Uterus (tissue), 4 donors: ENCODE data around the gene CDC25A. TPM values are rescaled to one million over a fixed set of nuclear protein-coding genes. Genes with fewer than 3 reads are reported as not detected.

Experiments
- DNase-seq, 2 donors: peaks; one replicate each; pipeline ENCODE4 v3.0.0-alpha.2; 2019 to 2020
- H3K27ac ChIP-seq, 2 donors: fragments of 200-600 bp; sonication (generic); 1 replicate in 1 of 2; 2 replicates in 1 of 2; pipeline ENCODE4 v1.5.1; 2016 to 2018
- H3K27me3 ChIP-seq, 2 donors: fragments of 200-600 bp; sonication (generic); one replicate each; pipeline ENCODE4 v1.5.1; 2018 to 2019; ENCODE audit warnings: control low read depth in 1 of 2
- H3K36me3 ChIP-seq, 2 donors: fragments of 200-600 bp; sonication (generic); one replicate each; pipeline ENCODE4 v1.5.1; 2019; ENCODE audit warnings: control low read depth in 1 of 2
- H3K4me1 ChIP-seq, 2 donors: fragments of 200-600 bp; sonication (generic); one replicate each; pipeline ENCODE4 v1.5.1; 2018 to 2019; ENCODE audit warnings: control low read depth in 1 of 2
- H3K4me3 ChIP-seq, 2 donors: fragments of 200-600 bp; sonication (generic); 1 replicate in 1 of 2; 2 replicates in 1 of 2; pipeline ENCODE4 v1.5.1; 2018 to 2019; ENCODE audit warnings: mild to moderate bottlenecking in 1 of 2
- H3K9me3 ChIP-seq, 2 donors: fragments of 200-600 bp; sonication (generic); one replicate each; pipeline ENCODE4 v1.5.1; 2019; ENCODE audit warnings: control low read depth in 1 of 2
- POLR2A ChIP-seq, 2 donors: fragments of 450-650 bp; IDR thresholded peaks; one replicate each; pipeline ENCODE4 v1.6.1; 2016; ENCODE audit warnings: antibody characterized with exemption in 2 of 2, mild to moderate bottlenecking in 1 of 2, moderate library complexity in 1 of 2
- intact Hi-C: fragments of 100-400 bp; cut with DNase I; formaldehyde crosslinking; loops from one replicate; pipeline ENCODE4 v1.15.1; 2023; ENCODE audit warnings: low total_unique reads
- total RNA-seq, 4 donors: library from RNA; depleted of rRNA in 3 of 4; stranded (reverse); fragments of >200 nt in 3 of 4; gene quantifications; one replicate each; pipeline versions ENCODE4 v1.1.0 to v1.2.4, GENCODE V29; 2014 to 2023
- TF ChIP-seq, protein P1 (sequence below), 4 experiments: fragments of 200-600 bp in 2 of 4; fragments of 450-650 bp in 2 of 4; sonication (generic) in 2 of 4; IDR thresholded peaks; one replicate each; pipeline ENCODE4 v1.5.1; 2016 to 2019; ENCODE audit warnings: antibody characterized with exemption in 4 of 4, mild to moderate bottlenecking in 2 of 4, moderate library complexity in 1 of 4
- donor health status: DM: yes; HTN: yes; CAD: no.

CDC25A gene
- total RNA-seq, 4 donors from 2014 or later, result 0.67 to 10.5 TPM; not detected in 2

GRCh38 chr3:48143567-48143966 is 44.6 kb downstream of the CDC25A start:
- H3K27me3 ChIP-seq, result no peaks in the 10 kb centered on the region
- H3K36me3 ChIP-seq, result no peaks in the 10 kb centered on the region
- H3K27ac ChIP-seq, result no peak overlapping the region
- H3K9me3 ChIP-seq, result no peaks in the 10 kb centered on the region
- no peak overlapping the region for H3K4me3 ChIP-seq
- no peak for TF ChIP-seq POLR2A (IDR thresholded peaks at IDR 0.05)
- TF ChIP-seq, protein P1, sequence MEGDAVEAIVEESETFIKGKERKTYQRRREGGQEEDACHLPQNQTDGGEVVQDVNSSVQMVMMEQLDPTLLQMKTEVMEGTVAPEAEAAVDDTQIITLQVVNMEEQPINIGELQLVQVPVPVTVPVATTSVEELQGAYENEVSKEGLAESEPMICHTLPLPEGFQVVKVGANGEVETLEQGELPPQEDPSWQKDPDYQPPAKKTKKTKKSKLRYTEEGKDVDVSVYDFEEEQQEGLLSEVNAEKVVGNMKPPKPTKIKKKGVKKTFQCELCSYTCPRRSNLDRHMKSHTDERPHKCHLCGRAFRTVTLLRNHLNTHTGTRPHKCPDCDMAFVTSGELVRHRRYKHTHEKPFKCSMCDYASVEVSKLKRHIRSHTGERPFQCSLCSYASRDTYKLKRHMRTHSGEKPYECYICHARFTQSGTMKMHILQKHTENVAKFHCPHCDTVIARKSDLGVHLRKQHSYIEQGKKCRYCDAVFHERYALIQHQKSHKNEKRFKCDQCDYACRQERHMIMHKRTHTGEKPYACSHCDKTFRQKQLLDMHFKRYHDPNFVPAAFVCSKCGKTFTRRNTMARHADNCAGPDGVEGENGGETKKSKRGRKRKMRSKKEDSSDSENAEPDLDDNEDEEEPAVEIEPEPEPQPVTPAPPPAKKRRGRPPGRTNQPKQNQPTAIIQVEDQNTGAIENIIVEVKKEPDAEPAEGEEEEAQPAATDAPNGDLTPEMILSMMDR (IDR thresholded peaks at IDR 0.05), result no peak
- H3K4me1 ChIP-seq, result no peaks in the 10 kb centered on the region
- intact Hi-C loops, result no loop called here
- no peak for DNase-seq

DNA sequence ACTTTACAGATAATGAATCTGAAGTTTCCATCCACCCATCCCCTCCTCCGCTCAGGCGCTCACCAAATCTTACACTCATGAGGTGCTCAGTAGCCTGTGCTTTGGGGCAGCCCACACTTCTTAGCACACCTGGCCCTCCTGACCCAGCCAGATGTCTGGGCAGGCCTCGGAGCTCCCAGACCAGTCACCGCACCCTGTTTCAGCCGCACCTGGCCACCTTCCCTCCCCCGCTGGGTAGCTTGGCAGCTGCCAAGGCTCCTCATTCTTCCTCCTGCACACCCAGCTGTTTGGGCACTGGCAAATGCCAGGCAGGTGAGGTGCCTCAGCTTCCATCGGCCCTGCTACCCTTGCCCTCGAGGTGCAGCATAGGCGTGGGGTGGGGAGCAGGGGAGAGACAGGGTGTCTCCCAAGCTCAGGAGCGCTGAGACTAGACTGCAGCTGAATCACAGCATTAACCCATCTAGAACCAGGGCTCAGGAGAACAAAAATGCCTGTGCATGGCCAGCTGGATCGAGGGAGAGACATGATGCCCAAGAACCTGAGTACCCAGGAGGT is 45.8 kb downstream of the CDC25A start:
- H3K4me1 ChIP-seq, result no peaks in the 10 kb centered on the region
- DNase-seq, result no peak
- no peaks in the 10 kb centered on the region for H3K36me3 ChIP-seq
- TF ChIP-seq, protein P1 (IDR thresholded peaks at IDR 0.05), result no peak
- no peak for TF ChIP-seq POLR2A (IDR thresholded peaks at IDR 0.05)
- H3K4me3 ChIP-seq, result no peak overlapping the region
- intact Hi-C loops, result no loop called here
- no peaks in the 10 kb centered on the region for H3K27me3 ChIP-seq
- no peak overlapping the region for H3K27ac ChIP-seq
- H3K9me3 ChIP-seq, result no peaks in the 10 kb centered on the region

DNA sequence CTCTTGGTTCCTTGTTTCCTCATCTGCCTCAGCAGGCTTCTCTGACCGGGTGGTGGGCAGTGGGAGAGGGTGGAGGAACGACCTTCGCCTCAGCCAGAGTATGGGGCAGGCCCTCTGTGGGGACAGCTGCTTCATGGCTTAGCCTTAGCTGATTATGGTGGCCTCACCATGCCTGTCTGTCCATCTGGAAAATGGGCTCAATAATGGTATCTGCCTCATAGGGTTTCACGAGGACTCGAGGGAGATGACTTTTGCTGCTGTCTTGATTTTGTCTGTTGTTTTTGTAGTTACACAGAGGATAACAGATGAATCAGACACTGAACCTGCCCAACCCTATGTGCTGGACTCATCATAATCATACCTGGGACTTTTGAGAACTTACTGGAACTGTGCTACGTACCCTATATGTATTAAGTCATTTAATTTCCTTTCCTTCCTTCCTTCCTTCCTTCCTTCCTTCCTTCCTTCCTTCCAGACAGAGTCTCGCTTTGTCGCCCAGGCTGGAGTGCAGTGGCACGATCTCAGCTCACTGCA is 46.5 kb downstream of the CDC25A start:
- no peak for DNase-seq
- Histone ChIP-seq H3K27me3 (no peaks in the 10 kb centered on the region), H3K4me3 (no peak overlapping the region), H3K27ac (no peak overlapping the region), H3K9me3 (no peaks in the 10 kb centered on the region), H3K36me3 (no peaks in the 10 kb centered on the region), H3K4me1 (no peaks in the 10 kb centered on the region)
- TF ChIP-seq POLR2A (IDR thresholded peaks at IDR 0.05), result no peak
- TF ChIP-seq, protein P1 (IDR thresholded peaks at IDR 0.05), result no peak
- intact Hi-C loops, result no loop called here

DNA sequence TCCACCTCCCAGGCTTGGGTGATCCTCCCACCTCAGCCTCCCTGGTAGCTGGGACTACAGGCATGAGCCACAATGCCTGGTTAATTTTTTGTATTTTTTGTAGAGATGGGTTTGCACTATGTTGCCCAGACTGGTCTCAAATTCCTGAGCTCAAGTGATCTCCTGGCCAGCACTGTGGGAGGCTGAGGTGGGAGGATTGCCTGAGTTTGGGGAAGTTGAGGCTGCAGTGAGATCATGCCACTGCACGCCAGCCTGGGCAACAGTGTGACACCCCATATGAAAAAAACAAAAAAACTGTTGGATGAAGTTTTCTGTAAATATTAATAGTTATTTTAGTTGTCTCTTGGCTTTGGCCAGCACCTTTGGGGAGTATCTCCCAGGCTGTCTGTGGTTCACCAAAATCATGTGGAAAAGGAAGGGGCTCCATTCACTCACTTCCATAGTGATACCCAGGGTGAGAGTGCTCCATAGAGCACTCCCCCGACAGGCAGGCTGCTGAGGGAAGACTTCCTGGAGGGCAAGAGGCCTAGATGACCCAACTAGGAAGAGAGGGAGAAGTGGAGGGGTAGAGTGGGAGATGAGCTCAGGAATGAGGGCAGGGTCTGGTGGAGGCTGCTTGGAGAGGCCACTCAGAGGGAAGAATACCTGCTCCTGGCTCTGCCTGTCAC is 47.1 kb downstream of the CDC25A start:
- no peak for TF ChIP-seq POLR2A (IDR thresholded peaks at IDR 0.05)
- TF ChIP-seq, protein P1 (IDR thresholded peaks at IDR 0.05), result no peak
- Histone ChIP-seq H3K27ac (no peak overlapping the region), H3K27me3 (no peaks in the 10 kb centered on the region), H3K9me3 (no peaks in the 10 kb centered on the region), H3K36me3 (no peaks in the 10 kb centered on the region), H3K4me1 (no peaks in the 10 kb centered on the region), H3K4me3 (no peak overlapping the region)
- no peak for DNase-seq
- intact Hi-C loops, result no loop called here

- intact Hi-C loops, result no loop called here
- Histone ChIP-seq H3K27me3 (no peaks in the 10 kb centered on the region), H3K4me3 (no peak overlapping the region), H3K27ac (no peak overlapping the region), H3K9me3 (no peaks in the 10 kb centered on the region), H3K36me3 (no peaks in the 10 kb centered on the region), H3K4me1 (no peaks in the 10 kb centered on the region)
- TF ChIP-seq, protein P1 (IDR thresholded peaks at IDR 0.05), result no peak
- TF ChIP-seq POLR2A (IDR thresholded peaks at IDR 0.05), result no peak
- DNase-seq, result no peak
Observed at GRCh38 chr3:48140336-48140757, 47.9 kb downstream of the CDC25A start.
